Kidney (tissue), 14 donors: Measurements from ENCODE around the gene CDH13. TPM values are rescaled to one million over a fixed set of nuclear protein-coding genes. Genes with fewer than 3 reads are reported as not detected.

Source experiments
- DNase-seq, 5 donors: peaks; one replicate each; pipeline ENCODE4 v3.0.0-alpha.2; 2013 to 2020
- FAIRE-seq: peaks from 2 replicates; lab custom pipeline; 2012; peaks lifted over from hg19 to GRCh38; lab: Jason Lieb, UNC
- H3K27ac ChIP-seq, 2 donors: one replicate each; pipeline ENCODE4 v1.7.0; 2013; ENCODE audit warnings: low read depth in 2 of 2, low read length in 2 of 2, inconsistent platforms in 1 of 2
- H3K27me3 ChIP-seq: one replicate; pipeline ENCODE4 v1.7.1; 2013; ENCODE audit warnings: low read length, inconsistent platforms; ENCODE audit not compliant: control insufficient read depth, insufficient read depth
- H3K36me3 ChIP-seq, 3 donors: one replicate each; pipeline versions ENCODE4 v1.7.0 to v1.7.1; 2013; ENCODE audit warnings: low read length in 3 of 3, control low read depth in 1 of 3, inconsistent platforms in 1 of 3; ENCODE audit not compliant: insufficient read depth in 3 of 3, control insufficient read depth in 2 of 3
- H3K4me1 ChIP-seq, 3 donors: one replicate each; pipeline versions ENCODE4 v1.7.0 to v1.7.1; 2013; ENCODE audit warnings: low read length in 3 of 3, inconsistent platforms in 1 of 3, low read depth in 1 of 3; ENCODE audit not compliant: control insufficient read depth in 2 of 3, insufficient read depth in 2 of 3
- H3K4me3 ChIP-seq, 3 donors: one replicate each; pipeline versions ENCODE4 v1.7.0 to v1.8.1; 2013; ENCODE audit warnings: low read length in 3 of 3, control low read depth in 1 of 3, inconsistent platforms in 1 of 3
- H3K9ac ChIP-seq, 3 donors: one replicate each; pipeline versions ENCODE4 v1.7.0 to v1.7.1; 2013; ENCODE audit warnings: low read length in 3 of 3, control low read depth in 1 of 3, inconsistent platforms in 1 of 3
- H3K9me3 ChIP-seq, 3 donors: one replicate each; pipeline versions ENCODE4 v1.7.0 to v1.7.1; 2013; ENCODE audit warnings: low read length in 3 of 3, control low read depth in 1 of 3, inconsistent platforms in 1 of 3; ENCODE audit not compliant: control insufficient read depth in 2 of 3, insufficient read depth in 1 of 3
- CTCF ChIP-seq: IDR thresholded peaks from 3 replicates; pipeline ENCODE4 v1.5.1; 2012; ENCODE audit warnings: mild to moderate bottlenecking, moderate library complexity, borderline replicate concordance; ENCODE audit not compliant: insufficient read depth; ENCODE audit errors: extremely low read depth
- intact Hi-C: fragments of 100-400 bp; cut with DNase I; formaldehyde crosslinking; loops from one replicate; pipeline ENCODE4 v1.11.1; 2022
- polyA plus RNA-seq: library from polyadenylated mRNA; stranded (reverse); fragments of 350-450 nt; fragmentation: Illumina TruSeq; extraction: RNeasy Lipid Tissue Mini Kit (QIAGEN cat#74804); gene quantifications from one replicate; pipeline ENCODE4 v1.2.3, GENCODE V29; 2014; ENCODE audit warnings: low read depth, low replicate concordance; ENCODE audit not compliant: insufficient read depth
- total RNA-seq: library from RNA; stranded (reverse); fragmentation: NEBNext Ultra II Directional; extraction: Animal tissue kit (Norgen Biotek cat#: 25700); gene quantifications from one replicate; pipeline ENCODE4 v1.2.1, GENCODE V29; 2021
- donor health status: control.
- donor health status: control.
- donor health status: control.
- donor health status: control.
- donor health status: control.
- donor health status: DM: yes; HTN: yes; CAD: no.
- donor health status: Normal renal cell carcinoma (clear cell type).

The CDH13 gene
- total and polyA plus RNA-seq, 2 donors from 2014 or later: 4.8 to 13.8 TPM

DNA sequence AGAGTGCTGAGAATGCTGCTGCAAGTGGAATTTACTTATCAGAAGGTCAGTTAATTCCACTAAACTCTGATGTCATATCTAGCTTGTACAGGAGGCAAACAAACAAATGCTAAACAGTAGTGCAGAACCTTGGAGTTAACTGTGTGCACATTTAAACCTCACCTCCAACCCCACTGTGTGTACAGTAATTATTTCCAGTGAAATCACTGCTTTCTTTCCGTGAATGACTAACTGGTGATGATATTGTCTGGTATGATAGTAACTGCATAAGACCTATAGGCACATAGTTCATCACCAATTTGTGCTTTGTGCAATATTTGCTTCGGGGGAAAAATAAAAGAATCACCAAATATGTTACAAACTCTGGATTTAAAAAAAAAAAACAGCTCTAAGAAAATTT, 688.5 kb downstream of the CDH13 start:
- Histone ChIP-seq H3K4me1 (no peaks in the 10 kb centered on the region), H3K27ac (no peak overlapping the region), H3K9me3 (no peaks in the 10 kb centered on the region), H3K36me3 (no peaks in the 10 kb centered on the region), H3K9ac (no peak overlapping the region), H3K27me3 (no peaks in the 10 kb centered on the region), H3K4me3 (no peak overlapping the region)
- no peak for DNase-seq
- intact Hi-C loops: no loop called here
- TF ChIP-seq CTCF: no peak
- FAIRE-seq: no peak

GRCh38 chr16:83316458-83316857, 689.7 kb downstream of the CDH13 start:
- H3K36me3 ChIP-seq: no peaks in the 10 kb centered on the region
- no peak overlapping the region for H3K9ac ChIP-seq
- no peak for TF ChIP-seq CTCF
- H3K4me1 ChIP-seq: no peaks in the 10 kb centered on the region
- no peaks in the 10 kb centered on the region for H3K27me3 ChIP-seq
- no peak overlapping the region for H3K4me3 ChIP-seq
- no peak for FAIRE-seq
- intact Hi-C loops: no loop called here
- no peaks in the 10 kb centered on the region for H3K9me3 ChIP-seq
- no peak overlapping the region for H3K27ac ChIP-seq
- no peak for DNase-seq

- intact Hi-C loops: no loop called here
- no peak overlapping the region for H3K27ac ChIP-seq
- DNase-seq (no peak), FAIRE-seq (no peak)
- no peaks in the 10 kb centered on the region for H3K36me3 ChIP-seq
- H3K4me1 ChIP-seq: no peaks in the 10 kb centered on the region
- no peaks in the 10 kb centered on the region for H3K27me3 ChIP-seq
- no peaks in the 10 kb centered on the region for H3K9me3 ChIP-seq
- no peak overlapping the region for H3K9ac ChIP-seq
- H3K4me3 ChIP-seq: no peak overlapping the region
- no peak for TF ChIP-seq CTCF
These were observed 691.6 kb downstream of the CDH13 start for GRCh38 chr16:83318390-83318789.

DNA sequence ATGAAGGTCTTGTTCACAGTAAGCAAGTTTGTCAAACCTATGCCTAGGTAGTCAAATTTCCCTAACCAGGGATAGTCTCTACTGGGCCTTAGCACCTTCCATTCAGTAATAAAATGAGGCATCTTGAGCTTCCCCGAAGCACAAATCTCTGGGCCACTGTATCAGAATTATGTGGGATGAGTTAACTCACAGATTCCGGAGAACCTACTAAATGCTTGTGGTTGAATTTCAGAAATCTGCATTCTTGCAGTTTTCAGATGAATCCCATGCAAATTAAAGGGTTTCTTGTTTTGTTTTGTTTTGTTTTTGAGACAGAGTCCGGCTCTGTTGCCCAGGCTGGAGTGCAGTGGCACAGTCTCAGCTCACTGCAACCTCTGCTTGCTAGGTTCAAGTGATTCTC, 702.2 kb downstream of the CDH13 start:
- H3K4me1 ChIP-seq: no peaks in the 10 kb centered on the region
- no peaks in the 10 kb centered on the region for H3K36me3 ChIP-seq
- no peak overlapping the region for H3K27ac ChIP-seq
- FAIRE-seq: no peak
- TF ChIP-seq CTCF: no peak
- H3K9me3 ChIP-seq: no peaks in the 10 kb centered on the region
- no peaks in the 10 kb centered on the region for H3K27me3 ChIP-seq
- intact Hi-C loops: no loop called here
- no peak overlapping the region for H3K4me3 ChIP-seq
- no peak for DNase-seq
- no peak overlapping the region for H3K9ac ChIP-seq
